GM12878 (cell line): ENCODE data around the gene C1QBP.

Experiments
- DPF2 ChIP-seq: fragments of 450-650 bp; IDR thresholded peaks from 2 replicates; pipeline ENCODE4 v1.6.1; 2017; ENCODE audit warnings: mild to moderate bottlenecking
- E2F8 ChIP-seq: fragments of 450-650 bp; IDR thresholded peaks from 2 replicates; pipeline ENCODE4 v1.6.1; 2018; ENCODE audit warnings: mild to moderate bottlenecking, low read depth, moderate library complexity; ENCODE audit not compliant: partially characterized antibody
- E4F1 ChIP-seq: fragments of 450-650 bp; IDR thresholded peaks from 2 replicates; pipeline ENCODE4 v1.6.1; 2018; ENCODE audit warnings: borderline replicate concordance, mild to moderate bottlenecking; ENCODE audit not compliant: partially characterized antibody
- EZH2 ChIP-seq: IDR thresholded peaks from 2 replicates; pipeline ENCODE4 v1.6.1; 2012; ENCODE audit warnings: low read depth, mild to moderate bottlenecking, control low read depth, inconsistent platforms, low read length, borderline replicate concordance; ENCODE audit not compliant: control insufficient read depth
- TF ChIP-seq, protein P1 (sequence below), 3 experiments: IDR thresholded peaks in 2 of 3; conservative IDR thresholded peaks in 1 of 3; 2 replicates each; pipeline ENCODE4 v1.5.1; 2011; ENCODE audit warnings: low read depth in 3 of 3, low read length in 3 of 3, mild to moderate bottlenecking in 3 of 3, control low read depth in 2 of 3, moderate library complexity in 2 of 3, inconsistent platforms in 1 of 3, mixed read lengths in 1 of 3; ENCODE audit not compliant: control insufficient read depth in 2 of 3, insufficient read depth in 1 of 3; ENCODE audit errors: extremely low read depth in 1 of 3

DNA sequence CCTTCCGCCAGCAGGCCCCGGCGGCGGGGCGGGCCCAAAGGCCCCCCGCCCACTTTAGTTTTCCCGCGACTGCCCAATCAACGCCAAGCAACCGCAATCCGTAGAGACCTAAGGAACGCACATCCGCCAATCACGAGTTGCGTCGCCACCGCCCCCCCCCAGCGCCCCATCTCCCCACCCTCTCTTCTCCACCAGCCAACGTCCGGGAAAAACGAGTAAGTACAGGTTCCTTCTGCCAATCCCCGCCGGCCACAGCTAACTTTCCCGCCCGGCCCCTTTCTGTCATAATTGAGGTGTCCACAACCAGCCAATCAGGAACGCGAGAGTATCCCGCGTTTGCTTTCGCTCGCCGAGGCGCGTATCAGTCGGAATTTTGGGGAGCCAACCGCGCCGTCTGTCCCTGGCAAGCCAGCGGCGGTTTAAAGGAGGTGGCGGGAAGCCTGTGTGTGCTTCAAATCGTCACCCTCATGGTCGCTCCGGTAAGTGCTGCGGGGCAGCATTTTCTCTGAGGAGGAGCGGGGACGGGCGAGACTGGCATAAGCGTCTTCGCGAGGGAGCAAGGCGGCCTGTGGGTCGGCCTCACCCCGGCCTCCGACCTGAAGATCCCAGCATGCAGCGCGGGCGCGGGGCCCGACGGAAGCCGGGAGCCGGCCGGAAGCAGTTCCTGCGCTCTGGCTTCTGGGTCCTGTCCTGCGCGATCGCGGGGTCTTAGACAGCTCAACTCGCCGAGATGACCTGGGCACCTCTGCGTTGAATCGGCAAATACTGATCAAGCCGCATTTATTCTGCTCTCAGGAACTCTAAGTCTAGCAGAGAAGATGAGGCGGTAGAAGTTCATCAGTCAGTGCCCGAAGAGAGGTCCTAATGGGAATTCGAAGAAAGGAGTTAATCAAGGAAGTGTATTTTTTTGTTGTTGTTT, 47.5 kb upstream of the C1QBP start, which contains the start of gene MIS12:
- TF ChIP-seq EZH2, result no peak
- TF ChIP-seq, protein P1, sequence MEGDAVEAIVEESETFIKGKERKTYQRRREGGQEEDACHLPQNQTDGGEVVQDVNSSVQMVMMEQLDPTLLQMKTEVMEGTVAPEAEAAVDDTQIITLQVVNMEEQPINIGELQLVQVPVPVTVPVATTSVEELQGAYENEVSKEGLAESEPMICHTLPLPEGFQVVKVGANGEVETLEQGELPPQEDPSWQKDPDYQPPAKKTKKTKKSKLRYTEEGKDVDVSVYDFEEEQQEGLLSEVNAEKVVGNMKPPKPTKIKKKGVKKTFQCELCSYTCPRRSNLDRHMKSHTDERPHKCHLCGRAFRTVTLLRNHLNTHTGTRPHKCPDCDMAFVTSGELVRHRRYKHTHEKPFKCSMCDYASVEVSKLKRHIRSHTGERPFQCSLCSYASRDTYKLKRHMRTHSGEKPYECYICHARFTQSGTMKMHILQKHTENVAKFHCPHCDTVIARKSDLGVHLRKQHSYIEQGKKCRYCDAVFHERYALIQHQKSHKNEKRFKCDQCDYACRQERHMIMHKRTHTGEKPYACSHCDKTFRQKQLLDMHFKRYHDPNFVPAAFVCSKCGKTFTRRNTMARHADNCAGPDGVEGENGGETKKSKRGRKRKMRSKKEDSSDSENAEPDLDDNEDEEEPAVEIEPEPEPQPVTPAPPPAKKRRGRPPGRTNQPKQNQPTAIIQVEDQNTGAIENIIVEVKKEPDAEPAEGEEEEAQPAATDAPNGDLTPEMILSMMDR (IDR thresholded peaks at IDR 0.05 in 2 of 3, conservative IDR thresholded peaks at IDR 0.05 in 1 of 3; ENCODE audit: control insufficient read depth in 2 of 3, extremely low read depth in 1 of 3, insufficient read depth in 1 of 3, low read depth in 3 of 3, low read length in 3 of 3), result no peak
- TF ChIP-seq E2F8, result peak; percentile 93
- TF ChIP-seq E4F1, result no peak
- TF ChIP-seq DPF2, result peak; percentile 70
